ENCODE measurements around the gene PSG1.
"Not testable (repeated sequence)": the region's sequence is repeated elsewhere in the genome, so short reads cannot be mapped to it uniquely, and the experiment has no call there.

DNA sequence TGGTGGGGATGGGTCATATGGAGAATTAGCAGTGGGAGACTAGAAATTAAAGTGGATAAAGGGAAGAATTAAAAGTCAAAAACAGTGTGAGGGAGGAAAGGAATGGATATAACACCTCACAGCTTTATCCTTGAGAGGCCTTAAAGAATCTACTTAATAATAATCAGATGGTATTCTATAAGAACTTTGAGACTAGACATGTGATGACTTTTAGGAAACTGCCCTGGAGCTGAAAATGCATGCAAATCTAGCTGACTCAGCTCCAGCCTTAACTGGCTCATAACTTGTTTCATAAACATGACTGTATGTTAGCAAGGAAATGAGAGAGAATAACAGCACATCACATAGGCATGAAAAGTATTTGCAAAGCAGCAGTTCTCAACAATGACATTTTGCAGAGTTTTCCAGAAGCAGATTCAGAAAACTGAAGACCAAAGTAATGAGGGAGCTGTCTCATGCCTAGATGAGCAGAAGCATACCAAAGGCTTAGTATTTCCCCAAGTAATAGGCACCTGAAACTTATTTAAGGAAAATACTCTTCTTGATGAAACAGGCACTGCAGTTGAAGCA, 8.4 kb upstream of the PSG1 start:
- TF ChIP-seq, protein P1, sequence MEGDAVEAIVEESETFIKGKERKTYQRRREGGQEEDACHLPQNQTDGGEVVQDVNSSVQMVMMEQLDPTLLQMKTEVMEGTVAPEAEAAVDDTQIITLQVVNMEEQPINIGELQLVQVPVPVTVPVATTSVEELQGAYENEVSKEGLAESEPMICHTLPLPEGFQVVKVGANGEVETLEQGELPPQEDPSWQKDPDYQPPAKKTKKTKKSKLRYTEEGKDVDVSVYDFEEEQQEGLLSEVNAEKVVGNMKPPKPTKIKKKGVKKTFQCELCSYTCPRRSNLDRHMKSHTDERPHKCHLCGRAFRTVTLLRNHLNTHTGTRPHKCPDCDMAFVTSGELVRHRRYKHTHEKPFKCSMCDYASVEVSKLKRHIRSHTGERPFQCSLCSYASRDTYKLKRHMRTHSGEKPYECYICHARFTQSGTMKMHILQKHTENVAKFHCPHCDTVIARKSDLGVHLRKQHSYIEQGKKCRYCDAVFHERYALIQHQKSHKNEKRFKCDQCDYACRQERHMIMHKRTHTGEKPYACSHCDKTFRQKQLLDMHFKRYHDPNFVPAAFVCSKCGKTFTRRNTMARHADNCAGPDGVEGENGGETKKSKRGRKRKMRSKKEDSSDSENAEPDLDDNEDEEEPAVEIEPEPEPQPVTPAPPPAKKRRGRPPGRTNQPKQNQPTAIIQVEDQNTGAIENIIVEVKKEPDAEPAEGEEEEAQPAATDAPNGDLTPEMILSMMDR (conservative IDR thresholded peaks at IDR 0.05 in 1 of 2, IDR thresholded peaks at IDR 0.05 in 1 of 2; ENCODE audit: extremely low read depth in 1 of 2, insufficient read depth in 1 of 2, low read depth in 1 of 2, low read length in 2 of 2), result not testable (repeated sequence)
- not testable (repeated sequence) for TF ChIP-seq EZH2 (IDR thresholded peaks at IDR 0.05; ENCODE audit: borderline replicate concordance, low read length)
